HG03432 (cell line): ENCODE data around the gene SPEM3.

ENCODE experiments used
- ATAC-seq: cut with Tn5 transposase; IDR thresholded peaks from one replicate; pipeline ENCODE4 v1.9.1; 2021; ENCODE audit warnings: mild to moderate bottlenecking, moderate library complexity; ENCODE audit not compliant: unreplicated experiment

The SPEM3 gene

GRCh38 chr17:7440113-7440833, 11.6 kb downstream of the SPEM3 start:
- ATAC-seq, result no peak

DNA sequence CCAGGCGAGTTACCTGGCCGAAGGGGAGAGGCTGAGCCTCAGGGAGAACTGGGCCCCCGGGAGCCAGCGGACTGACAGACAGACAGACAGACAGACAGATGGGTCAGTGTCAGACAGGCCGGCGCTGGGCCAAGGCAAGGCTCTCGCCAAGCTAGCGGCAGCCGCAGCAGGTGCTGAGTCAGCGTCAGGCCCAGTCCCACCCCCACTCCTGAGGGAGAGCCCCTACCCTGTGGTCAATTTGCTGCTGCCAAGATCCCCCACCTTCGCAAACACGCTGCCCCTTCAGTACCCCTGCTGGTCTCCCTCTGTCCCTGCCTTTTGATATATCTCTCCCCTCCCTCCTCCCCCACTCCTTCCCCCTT, 12.2 kb downstream of the SPEM3 start:
- ATAC-seq, result no peak

GRCh38 chr17:7441266-7441665, 12.6 kb downstream of the SPEM3 start:
- no peak for ATAC-seq

DNA sequence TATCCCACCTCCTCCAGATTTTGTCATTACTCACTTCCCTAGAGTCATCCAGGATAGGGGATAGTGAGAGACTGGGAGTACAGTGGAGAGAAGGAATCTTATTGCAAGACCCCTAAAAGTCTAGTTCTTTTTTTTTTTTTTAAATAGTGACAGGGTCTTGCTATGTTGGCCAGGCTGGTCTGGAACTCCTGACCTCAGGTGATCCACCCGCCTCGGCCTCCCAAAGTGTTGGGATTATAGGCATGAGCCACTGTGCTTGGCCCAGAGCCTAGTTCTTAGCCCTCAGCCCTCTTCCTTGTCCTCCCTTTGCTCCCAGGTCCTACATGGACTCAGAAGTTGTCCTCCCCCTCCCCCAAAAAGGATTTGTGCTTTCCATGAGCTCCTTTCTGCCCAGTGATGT, 13.5 kb downstream of the SPEM3 start:
- ATAC-seq, result no peak

GRCh38 chr17:7443499-7444485, 15.1 kb downstream of the SPEM3 start:
- ATAC-seq, result no peak

DNA sequence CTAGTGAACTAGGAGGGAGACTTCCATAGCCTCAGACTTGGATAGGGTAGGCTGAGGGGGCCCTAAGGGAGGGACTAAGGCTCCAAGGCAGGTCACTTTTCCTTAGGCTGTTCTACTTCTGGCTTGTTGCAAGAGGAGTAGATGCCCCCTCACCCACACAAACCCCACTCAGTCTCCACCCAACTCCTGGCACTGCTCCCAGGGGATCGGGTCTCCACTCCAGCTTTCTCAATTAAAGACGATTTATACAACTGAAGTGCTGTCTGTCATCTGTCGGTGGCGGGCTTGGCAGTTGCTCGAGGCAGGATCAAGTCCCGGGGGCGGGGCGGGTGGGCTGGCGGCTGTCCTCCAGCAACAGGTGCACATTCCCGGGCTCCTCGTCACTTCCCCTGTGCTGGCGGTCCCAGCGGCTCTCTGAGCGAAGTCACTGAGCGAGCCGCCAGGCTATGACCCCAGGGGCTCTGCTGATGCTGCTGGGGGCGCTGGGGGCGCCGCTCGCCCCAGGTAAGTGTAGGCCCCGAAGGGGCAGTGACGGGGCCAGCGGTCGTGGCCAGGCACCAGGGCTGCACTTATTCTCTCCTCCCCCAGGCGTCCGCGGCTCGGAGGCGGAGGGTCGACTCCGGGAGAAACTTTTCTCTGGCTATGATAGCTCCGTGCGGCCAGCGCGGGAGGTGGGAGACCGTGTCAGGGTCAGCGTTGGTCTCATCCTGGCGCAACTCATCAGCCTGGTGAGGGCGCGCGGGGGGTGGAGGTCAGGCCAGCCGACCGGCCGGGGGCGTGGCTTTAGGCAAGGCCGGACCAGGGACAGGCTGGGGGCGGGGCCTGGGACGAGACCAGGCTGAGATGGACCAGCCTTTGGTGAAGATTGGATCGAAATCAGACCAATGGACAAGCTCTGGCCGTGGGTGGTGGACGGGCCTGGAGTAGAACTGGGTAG, 16.3 kb downstream of the SPEM3 start, which contains the start of gene CHRNB1:
CHRNB1 (plus strand) TSS at position 380 of the 937 bp plus-strand sequence; CDS start at position 447, 67 bp downstream.
- no peak for ATAC-seq

GRCh38 chr17:7445619-7445968, 16.9 kb downstream of the SPEM3 start:
- ATAC-seq, result no peak

- ATAC-seq, result no peak
Measured at GRCh38 chr17:7448461-7448860, 19.8 kb downstream of the SPEM3 start.

- ATAC-seq, result no peak
Measured at GRCh38 chr17:7459961-7460545, 31.4 kb downstream of the SPEM3 start.

GRCh38 chr17:7460850-7461660, 32.4 kb downstream of the SPEM3 start:
- ATAC-seq, result no peak

- ATAC-seq, result no peak
Measured at GRCh38 chr17:7462474-7463371, 34.1 kb downstream of the SPEM3 start.

DNA sequence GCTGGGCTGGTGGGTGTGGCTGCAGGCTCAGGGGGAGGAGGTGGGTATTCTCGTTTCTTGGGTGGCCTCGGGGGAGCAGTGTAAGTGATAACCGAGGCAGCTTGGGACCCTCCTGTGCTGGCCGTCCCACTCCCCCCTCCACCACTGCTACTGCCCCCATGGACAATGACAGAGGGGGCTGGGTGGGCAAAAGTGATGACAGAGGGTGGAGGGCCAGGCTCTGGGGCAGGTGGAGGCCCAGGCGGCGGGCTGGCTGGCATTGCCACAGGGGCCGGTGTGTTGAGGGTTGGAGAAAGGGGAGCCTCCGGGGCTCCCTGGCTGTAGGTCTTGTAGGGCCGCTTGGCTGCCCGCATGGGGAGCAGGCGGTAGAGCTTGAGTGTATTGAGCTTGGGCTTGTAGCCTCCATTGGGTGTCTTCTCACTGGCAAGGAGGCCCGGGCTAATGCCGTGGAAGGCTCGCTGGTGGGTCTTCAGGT, 34.8 kb downstream of the SPEM3 start:
- ATAC-seq, result no peak

DNA sequence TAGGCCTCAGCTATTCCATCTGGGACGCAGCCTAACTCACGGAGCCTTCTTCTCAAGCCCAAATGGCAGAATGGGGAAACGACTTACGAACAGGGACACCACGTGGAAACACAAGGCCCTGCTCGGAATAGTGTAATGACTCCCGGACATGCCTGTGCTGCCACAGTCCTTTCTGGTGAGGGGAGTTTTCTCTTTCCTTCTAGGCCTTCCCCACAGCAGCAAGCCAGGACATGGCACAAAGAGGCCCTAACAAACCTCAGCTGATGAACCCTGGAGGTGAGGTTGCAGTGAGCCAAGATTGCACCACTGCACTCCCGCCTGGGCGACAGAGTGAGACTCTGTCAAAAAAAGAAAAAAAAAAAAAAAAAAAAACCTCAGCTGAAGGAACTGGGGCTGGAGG, 35.4 kb downstream of the SPEM3 start:
- no peak for ATAC-seq

DNA sequence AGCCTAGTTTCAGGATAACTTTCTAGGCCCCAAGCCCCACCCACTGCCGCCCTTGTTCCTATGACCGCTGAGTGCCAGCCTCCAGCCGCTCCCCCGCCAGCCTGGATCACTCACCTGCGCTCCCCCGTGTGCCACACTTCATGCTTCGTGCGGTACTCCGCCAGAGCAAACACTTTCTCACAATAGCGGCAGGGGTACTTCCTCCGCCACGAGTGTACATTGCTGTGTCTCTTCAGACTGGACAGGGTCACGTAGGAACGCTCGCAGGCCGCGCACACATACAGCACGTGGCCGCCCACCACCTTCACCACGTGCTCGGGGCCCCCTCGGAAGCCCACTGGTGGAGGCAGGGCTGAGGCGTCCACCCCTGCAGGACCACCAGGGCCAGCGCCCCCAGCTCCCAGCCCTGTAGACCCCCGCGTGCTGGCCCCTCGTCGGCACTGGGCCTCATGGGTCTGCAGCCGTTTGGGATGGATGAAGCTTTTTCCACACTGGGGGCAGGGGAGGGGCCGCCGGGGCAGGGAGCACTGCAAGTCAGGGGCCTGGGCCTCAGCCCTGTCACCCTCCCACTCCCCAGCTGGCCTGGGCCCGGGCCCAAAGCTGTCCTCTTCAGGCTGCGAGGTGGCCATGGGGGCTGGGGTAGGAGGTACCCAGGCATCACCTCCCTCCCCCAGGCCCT, 37.1 kb downstream of the SPEM3 start:
- no peak for ATAC-seq

GRCh38 chr17:7466318-7466638, 37.6 kb downstream of the SPEM3 start:
- no peak for ATAC-seq

DNA sequence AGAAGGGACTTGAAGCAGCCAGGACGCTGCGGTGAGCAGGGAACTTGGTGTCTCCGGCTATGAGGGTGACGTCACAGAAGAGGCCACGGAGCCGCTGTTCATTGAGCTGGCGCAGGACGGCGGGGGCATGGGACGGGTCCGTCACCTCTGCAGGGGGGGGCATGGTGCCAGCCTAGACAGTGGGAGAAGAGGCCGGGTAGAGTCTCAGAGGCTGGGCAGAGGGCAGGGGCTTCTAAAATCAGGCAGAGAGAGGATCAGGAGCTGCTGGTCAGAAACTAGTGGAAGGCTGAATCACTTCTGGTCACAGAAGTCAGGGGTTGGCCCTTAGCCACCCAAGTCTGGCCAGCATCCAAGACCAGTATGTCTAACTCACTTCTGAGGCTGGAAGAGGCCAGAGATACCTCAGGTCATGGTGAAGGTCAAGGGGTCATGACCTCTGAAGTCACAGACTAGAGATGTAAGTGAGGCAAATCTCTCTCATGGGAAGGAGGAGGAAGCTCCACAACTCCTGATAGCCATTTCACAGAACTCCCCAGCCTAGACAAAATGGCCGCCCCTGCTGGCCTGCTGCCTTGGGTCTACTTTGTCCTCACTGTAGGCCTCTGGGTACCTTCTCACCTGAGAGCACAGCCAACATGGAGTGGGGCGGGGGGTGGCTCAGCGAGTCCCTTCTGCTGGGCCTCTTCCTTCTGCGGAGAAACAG, 38.1 kb downstream of the SPEM3 start:
- ATAC-seq, result no peak

- no peak for ATAC-seq
Measured at GRCh38 chr17:7467498-7467897, 38.8 kb downstream of the SPEM3 start.

DNA sequence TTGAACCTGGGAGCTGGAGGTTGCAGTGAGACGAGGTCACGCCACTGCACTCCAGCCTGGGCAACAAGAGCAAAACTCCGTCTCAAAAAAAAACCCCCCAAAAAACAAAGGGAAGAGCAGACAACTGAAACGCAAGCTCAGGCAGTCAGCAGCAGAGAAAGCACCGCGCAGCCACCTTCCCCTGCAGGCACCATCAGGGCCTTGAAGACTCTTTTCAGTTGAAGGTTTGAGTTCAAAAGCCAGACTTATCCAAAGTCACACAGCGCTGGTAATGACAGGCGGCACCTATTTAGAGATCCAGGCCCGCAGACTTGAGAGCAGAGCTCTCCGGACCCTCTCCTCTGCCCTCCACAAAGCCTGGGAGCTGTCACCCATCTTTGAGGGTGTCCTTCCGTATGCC, 39.6 kb downstream of the SPEM3 start:
- ATAC-seq, result no peak
